WTC11 (cell line): Measurements from ENCODE around the gene ZNF91. TPM values are rescaled to one million over a fixed set of nuclear protein-coding genes. Genes with fewer than 3 reads are reported as not detected.
A peak's percentile ranks its signal among the peaks of the same experiment; 100 is the strongest.

Experiments used
- ATAC-seq: fragments of 200-7000 bp; cut with Tn5 transposase; 2 replicates; pipeline ENCODE4 v1.10.0; 2021; ENCODE audit warnings: mild to moderate bottlenecking, moderate library complexity
- Bru-seq: library from RNA; stranded (reverse); fragments of 400-500 nt; gene quantifications from one replicate; lab custom pipeline; 2021; lab: Mats Ljungman, UMichigan
- CTCF ChIA-PET: fragments of 300-600 bp; sonication (Branson Sonifier 250); formaldehyde crosslinking; loops from one replicate; lab custom pipeline; 2021; ENCODE audit warnings: antibody characterized with exemption; lab: Charles Lee
- POLR2A ChIA-PET: fragments of 350-600 bp; sonication (Branson Sonifier 250); formaldehyde crosslinking; loops from one replicate; lab custom pipeline; 2021; ENCODE audit warnings: antibody characterized with exemption; lab: Charles Lee
- DNase-seq: peaks from one replicate; pipeline ENCODE4 v3.0.0; 2021; ENCODE audit warnings: low spot score
- H3K27ac Mint-ChIP-seq: 2 replicates; pipeline ENCODE4 v1.8.0; 2021; ENCODE audit warnings: mixed read lengths
- H3K27me3 Mint-ChIP-seq: 2 replicates; pipeline ENCODE4 v1.8.0; 2021; ENCODE audit warnings: low read depth, mild to moderate bottlenecking, moderate library complexity, mixed read lengths
- H3K36me3 Mint-ChIP-seq: 2 replicates; pipeline ENCODE4 v1.8.0; 2021; ENCODE audit warnings: mixed read lengths
- H3K4me1 Mint-ChIP-seq: 2 replicates; pipeline ENCODE4 v1.8.0; 2022; ENCODE audit warnings: mixed read lengths
- H3K4me3 Mint-ChIP-seq: 2 replicates; pipeline ENCODE4 v1.8.0; 2021; ENCODE audit warnings: mild to moderate bottlenecking, moderate library complexity, mixed read lengths
- H3K9me3 Mint-ChIP-seq: 2 replicates; pipeline ENCODE4 v1.8.0; 2021; ENCODE audit warnings: mixed read lengths
- ATF1 ChIP-seq: sonication (generic); formaldehyde crosslinking; IDR thresholded peaks from 2 replicates; pipeline ENCODE4 v1.8.1; 2023; ENCODE audit warnings: mild to moderate bottlenecking, moderate library complexity, missing genetic modification reagents
- ATF6 ChIP-seq: sonication (generic); formaldehyde crosslinking; IDR thresholded peaks from 2 replicates; pipeline ENCODE4 v1.8.1; 2023; ENCODE audit warnings: mild to moderate bottlenecking, missing genetic modification reagents
- CDX4 ChIP-seq: fragments of 250-450 bp; sonication (Bioruptor Pico); IDR thresholded peaks from 2 replicates; pipeline ENCODE4 v1.9.0; 2021; ENCODE audit warnings: moderate library complexity, mild to moderate bottlenecking, inconsistent platforms, borderline replicate concordance
- CREB1 ChIP-seq: sonication (generic); formaldehyde crosslinking; IDR thresholded peaks from 2 replicates; pipeline ENCODE4 v1.8.0; 2023; ENCODE audit warnings: mild to moderate bottlenecking, missing genetic modification reagents
- FOXJ3 ChIP-seq: sonication (generic); formaldehyde crosslinking; IDR thresholded peaks from 2 replicates; pipeline ENCODE4 v1.9.0; 2021; ENCODE audit warnings: missing genetic modification reagents, mild to moderate bottlenecking, borderline replicate concordance
- GABPB1 ChIP-seq: sonication (generic); formaldehyde crosslinking; IDR thresholded peaks from 2 replicates; pipeline ENCODE4 v1.8.1; 2023; ENCODE audit warnings: mild to moderate bottlenecking, missing genetic modification reagents
- GTF2I ChIP-seq: fragments of 250-450 bp; sonication (Bioruptor Pico); conservative IDR thresholded peaks from 2 replicates; pipeline ENCODE4 v1.4.0; 2021; ENCODE audit warnings: mild to moderate bottlenecking
- IRF1 ChIP-seq: sonication (generic); formaldehyde crosslinking; IDR thresholded peaks from 2 replicates; pipeline ENCODE4 v1.8.0; 2023; ENCODE audit warnings: missing genetic modification reagents
- JUN ChIP-seq: sonication (generic); formaldehyde crosslinking; IDR thresholded peaks from 2 replicates; pipeline ENCODE4 v1.8.0; 2023; ENCODE audit warnings: mild to moderate bottlenecking, missing genetic modification reagents
- MXD4 ChIP-seq: fragments of 250-450 bp; sonication (Bioruptor Pico); IDR thresholded peaks from 2 replicates; pipeline ENCODE4 v1.8.0; 2021; ENCODE audit warnings: mild to moderate bottlenecking, moderate library complexity, borderline replicate concordance
- NFYB ChIP-seq: sonication (generic); formaldehyde crosslinking; conservative IDR thresholded peaks from 2 replicates; pipeline ENCODE4 v1.8.0; 2022; ENCODE audit warnings: low read depth, missing genetic modification reagents
- NR1H2 ChIP-seq: sonication (generic); formaldehyde crosslinking; IDR thresholded peaks from 2 replicates; pipeline ENCODE4 v1.9.0; 2021; ENCODE audit warnings: mild to moderate bottlenecking, moderate library complexity, missing genetic modification reagents
- RORB ChIP-seq: fragments of 250-450 bp; sonication (Bioruptor Pico); IDR thresholded peaks from 2 replicates; pipeline ENCODE4 v1.9.0; 2021; ENCODE audit warnings: mild to moderate bottlenecking
- SMAD3 ChIP-seq: sonication (generic); formaldehyde crosslinking; IDR thresholded peaks from 2 replicates; pipeline ENCODE4 v1.8.0; 2022; ENCODE audit warnings: missing genetic modification reagents, mild to moderate bottlenecking, borderline replicate concordance
- TEAD1 ChIP-seq: sonication (generic); formaldehyde crosslinking; IDR thresholded peaks from 2 replicates; pipeline ENCODE4 v1.8.0; 2022; ENCODE audit warnings: mild to moderate bottlenecking, missing genetic modification reagents
- ZNF232 ChIP-seq: sonication (generic); formaldehyde crosslinking; IDR thresholded peaks from 2 replicates; pipeline ENCODE4 v1.8.0; 2022; ENCODE audit warnings: mild to moderate bottlenecking, missing genetic modification reagents
- ZNF396 ChIP-seq: fragments of 250-450 bp; sonication (Bioruptor Pico); IDR thresholded peaks from 2 replicates; pipeline ENCODE4 v1.8.0; 2021; ENCODE audit warnings: mild to moderate bottlenecking, moderate library complexity, borderline replicate concordance
- ZNF416 ChIP-seq: fragments of 250-450 bp; sonication (Bioruptor Pico); IDR thresholded peaks from 2 replicates; pipeline ENCODE4 v1.9.0; 2021; ENCODE audit warnings: mild to moderate bottlenecking, inconsistent platforms
- long read RNA-seq, 3 experiments: library from RNA in 1 of 3; library from capped mRNA in 1 of 3; library from polyadenylated mRNA in 1 of 3; unstranded in 2 of 3; stranded (forward) in 1 of 3; transcript quantifications; one replicate each; pipeline ENCODE4 v2.0.0, GENCODE V29; 2021
- total RNA-seq: library from RNA; stranded (reverse); gene quantifications from 3 replicates; pipeline ENCODE4 v1.2.3, GENCODE V29; 2021
- TF ChIP-seq, protein P1 (sequence below): fragments of 250-450 bp; sonication (Bioruptor Pico); IDR thresholded peaks from 2 replicates; pipeline ENCODE4 v1.9.0; 2021; ENCODE audit warnings: mild to moderate bottlenecking
- TF ChIP-seq, protein P2 (sequence below): sonication (generic); formaldehyde crosslinking; IDR thresholded peaks from 2 replicates; pipeline ENCODE4 v1.8.1; 2022; ENCODE audit warnings: mild to moderate bottlenecking, moderate library complexity, missing genetic modification reagents
- TF ChIP-seq, protein P3 (sequence below): fragments of 250-450 bp; sonication (Bioruptor Pico); IDR thresholded peaks from 2 replicates; pipeline ENCODE4 v1.9.0; 2021; ENCODE audit warnings: mild to moderate bottlenecking
- TF ChIP-seq, protein P4 (sequence below): sonication (generic); formaldehyde crosslinking; conservative IDR thresholded peaks from 2 replicates; pipeline ENCODE4 v1.8.1; 2023; ENCODE audit warnings: mild to moderate bottlenecking, low read depth, missing genetic modification reagents, moderate library complexity
- TF ChIP-seq, protein P5 (sequence below): sonication (generic); formaldehyde crosslinking; IDR thresholded peaks from 2 replicates; pipeline ENCODE4 v1.8.0; 2022; ENCODE audit warnings: mild to moderate bottlenecking, missing genetic modification reagents

Gene ZNF91
- total RNA-seq (36.5 to 40.4 TPM (median 40.3 TPM) in 3 replicates), Bru-seq, nascent RNA (percentile 93 among the genes with signal in this experiment)
- long read RNA-seq, experiment 1, full-length matches to known transcripts: 21 of 44 reads
- long read RNA-seq, experiment 1, partial matches to known transcripts: 1 of 44 reads
- long read RNA-seq, experiment 1, other reads (novel, unspliced or antisense): 22 of 44 reads
- long read RNA-seq, experiment 2, full-length matches to known transcripts: 9 of 21 reads
- long read RNA-seq, experiment 2, partial matches to known transcripts: 0 of 21 reads
- long read RNA-seq, experiment 2, other reads (novel, unspliced or antisense): 12 of 21 reads
- long read RNA-seq, experiment 3, full-length matches to known transcripts: 1 of 2 reads
- long read RNA-seq, experiment 3, partial matches to known transcripts: 0 of 2 reads
- long read RNA-seq, experiment 3, other reads (novel, unspliced or antisense): 1 of 2 reads

GRCh38 chr19:23395041-23395721 lies at the start of gene ZNF91:
Gene ZNF91, minus strand, starts transcription at chr19:23395471. Its CDS starts 117 bp downstream, at chr19:23395354.
- ChIA-PET CTCF (interaction anchor here (0.9 to 1.0 kb wide), 2 partner anchors 9 to 20 kb away, joined by 5 read pairs; no protein-coding TSS in a partner anchor), POLR2A (interaction anchor here (0.8 to 3.1 kb wide), 6 partner anchors 10 to 363 kb away, joined by 3 to 49 read pairs (median 6); partner anchors contain the start of genes ZNF681 and ZNF724)
- peak; percentile 94 for DNase-seq
- peak within 1 kb of the TSS; percentile 99 for H3K27ac Mint-ChIP-seq
- H3K4me3 Mint-ChIP-seq: peak within 1 kb of the TSS; percentile 97
- H3K27me3 Mint-ChIP-seq: no peaks in the 10 kb centered on the region
- H3K4me1 Mint-ChIP-seq: peaks cover 23% of the 10 kb centered on the region
- peaks cover 28% of the 10 kb centered on the region for H3K36me3 Mint-ChIP-seq
- H3K9me3 Mint-ChIP-seq: no peaks in the 10 kb centered on the region
- peak; percentile 95 for ATAC-seq
- TF ChIP-seq ZNF416 (CRISPR knock-in tag): no peak
- no peak for TF ChIP-seq MXD4 (CRISPR knock-in tag)
- TF ChIP-seq, protein P1, sequence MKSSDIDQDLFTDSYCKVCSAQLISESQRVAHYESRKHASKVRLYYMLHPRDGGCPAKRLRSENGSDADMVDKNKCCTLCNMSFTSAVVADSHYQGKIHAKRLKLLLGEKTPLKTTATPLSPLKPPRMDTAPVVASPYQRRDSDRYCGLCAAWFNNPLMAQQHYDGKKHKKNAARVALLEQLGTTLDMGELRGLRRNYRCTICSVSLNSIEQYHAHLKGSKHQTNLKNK (CRISPR knock-in tag): peak; percentile 63; the same call in 1 of the 2 replicates
- no peak for TF ChIP-seq ATF6 (CRISPR knock-in tag)
- TF ChIP-seq SMAD3: no peak
- TF ChIP-seq, protein P2, sequence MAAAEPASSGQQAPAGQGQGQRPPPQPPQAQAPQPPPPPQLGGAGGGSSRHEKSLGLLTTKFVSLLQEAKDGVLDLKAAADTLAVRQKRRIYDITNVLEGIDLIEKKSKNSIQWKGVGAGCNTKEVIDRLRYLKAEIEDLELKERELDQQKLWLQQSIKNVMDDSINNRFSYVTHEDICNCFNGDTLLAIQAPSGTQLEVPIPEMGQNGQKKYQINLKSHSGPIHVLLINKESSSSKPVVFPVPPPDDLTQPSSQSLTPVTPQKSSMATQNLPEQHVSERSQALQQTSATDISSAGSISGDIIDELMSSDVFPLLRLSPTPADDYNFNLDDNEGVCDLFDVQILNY (CRISPR knock-in tag): no peak
- peak; percentile 82 for TF ChIP-seq NFYB
- TF ChIP-seq RORB: no peak
- peak; percentile 49; the same call in 1 of the 2 replicates for TF ChIP-seq JUN (CRISPR knock-in tag)
- TF ChIP-seq, protein P3, sequence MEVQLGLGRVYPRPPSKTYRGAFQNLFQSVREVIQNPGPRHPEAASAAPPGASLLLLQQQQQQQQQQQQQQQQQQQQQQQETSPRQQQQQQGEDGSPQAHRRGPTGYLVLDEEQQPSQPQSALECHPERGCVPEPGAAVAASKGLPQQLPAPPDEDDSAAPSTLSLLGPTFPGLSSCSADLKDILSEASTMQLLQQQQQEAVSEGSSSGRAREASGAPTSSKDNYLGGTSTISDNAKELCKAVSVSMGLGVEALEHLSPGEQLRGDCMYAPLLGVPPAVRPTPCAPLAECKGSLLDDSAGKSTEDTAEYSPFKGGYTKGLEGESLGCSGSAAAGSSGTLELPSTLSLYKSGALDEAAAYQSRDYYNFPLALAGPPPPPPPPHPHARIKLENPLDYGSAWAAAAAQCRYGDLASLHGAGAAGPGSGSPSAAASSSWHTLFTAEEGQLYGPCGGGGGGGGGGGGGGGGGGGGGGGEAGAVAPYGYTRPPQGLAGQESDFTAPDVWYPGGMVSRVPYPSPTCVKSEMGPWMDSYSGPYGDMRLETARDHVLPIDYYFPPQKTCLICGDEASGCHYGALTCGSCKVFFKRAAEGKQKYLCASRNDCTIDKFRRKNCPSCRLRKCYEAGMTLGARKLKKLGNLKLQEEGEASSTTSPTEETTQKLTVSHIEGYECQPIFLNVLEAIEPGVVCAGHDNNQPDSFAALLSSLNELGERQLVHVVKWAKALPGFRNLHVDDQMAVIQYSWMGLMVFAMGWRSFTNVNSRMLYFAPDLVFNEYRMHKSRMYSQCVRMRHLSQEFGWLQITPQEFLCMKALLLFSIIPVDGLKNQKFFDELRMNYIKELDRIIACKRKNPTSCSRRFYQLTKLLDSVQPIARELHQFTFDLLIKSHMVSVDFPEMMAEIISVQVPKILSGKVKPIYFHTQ (CRISPR knock-in tag): no peak
- no peak for TF ChIP-seq ZNF396 (CRISPR knock-in tag)
- peak; percentile 47; the same call in 1 of the 2 replicates for TF ChIP-seq GABPB1
- no peak for TF ChIP-seq ZNF232
- no peak for TF ChIP-seq NR1H2 (CRISPR knock-in tag)
- TF ChIP-seq IRF1 (CRISPR knock-in tag): no peak
- no peak for TF ChIP-seq ATF1 (CRISPR knock-in tag)
- TF ChIP-seq GTF2I (CRISPR knock-in tag): no peak
- TF ChIP-seq, protein P4, sequence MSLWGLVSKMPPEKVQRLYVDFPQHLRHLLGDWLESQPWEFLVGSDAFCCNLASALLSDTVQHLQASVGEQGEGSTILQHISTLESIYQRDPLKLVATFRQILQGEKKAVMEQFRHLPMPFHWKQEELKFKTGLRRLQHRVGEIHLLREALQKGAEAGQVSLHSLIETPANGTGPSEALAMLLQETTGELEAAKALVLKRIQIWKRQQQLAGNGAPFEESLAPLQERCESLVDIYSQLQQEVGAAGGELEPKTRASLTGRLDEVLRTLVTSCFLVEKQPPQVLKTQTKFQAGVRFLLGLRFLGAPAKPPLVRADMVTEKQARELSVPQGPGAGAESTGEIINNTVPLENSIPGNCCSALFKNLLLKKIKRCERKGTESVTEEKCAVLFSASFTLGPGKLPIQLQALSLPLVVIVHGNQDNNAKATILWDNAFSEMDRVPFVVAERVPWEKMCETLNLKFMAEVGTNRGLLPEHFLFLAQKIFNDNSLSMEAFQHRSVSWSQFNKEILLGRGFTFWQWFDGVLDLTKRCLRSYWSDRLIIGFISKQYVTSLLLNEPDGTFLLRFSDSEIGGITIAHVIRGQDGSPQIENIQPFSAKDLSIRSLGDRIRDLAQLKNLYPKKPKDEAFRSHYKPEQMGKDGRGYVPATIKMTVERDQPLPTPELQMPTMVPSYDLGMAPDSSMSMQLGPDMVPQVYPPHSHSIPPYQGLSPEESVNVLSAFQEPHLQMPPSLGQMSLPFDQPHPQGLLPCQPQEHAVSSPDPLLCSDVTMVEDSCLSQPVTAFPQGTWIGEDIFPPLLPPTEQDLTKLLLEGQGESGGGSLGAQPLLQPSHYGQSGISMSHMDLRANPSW (CRISPR knock-in tag): 0 out of 2 replicates have a peak, but pooled peaks have one; percentile 53
- TF ChIP-seq CREB1 (CRISPR knock-in tag): no peak
- TF ChIP-seq, protein P5, sequence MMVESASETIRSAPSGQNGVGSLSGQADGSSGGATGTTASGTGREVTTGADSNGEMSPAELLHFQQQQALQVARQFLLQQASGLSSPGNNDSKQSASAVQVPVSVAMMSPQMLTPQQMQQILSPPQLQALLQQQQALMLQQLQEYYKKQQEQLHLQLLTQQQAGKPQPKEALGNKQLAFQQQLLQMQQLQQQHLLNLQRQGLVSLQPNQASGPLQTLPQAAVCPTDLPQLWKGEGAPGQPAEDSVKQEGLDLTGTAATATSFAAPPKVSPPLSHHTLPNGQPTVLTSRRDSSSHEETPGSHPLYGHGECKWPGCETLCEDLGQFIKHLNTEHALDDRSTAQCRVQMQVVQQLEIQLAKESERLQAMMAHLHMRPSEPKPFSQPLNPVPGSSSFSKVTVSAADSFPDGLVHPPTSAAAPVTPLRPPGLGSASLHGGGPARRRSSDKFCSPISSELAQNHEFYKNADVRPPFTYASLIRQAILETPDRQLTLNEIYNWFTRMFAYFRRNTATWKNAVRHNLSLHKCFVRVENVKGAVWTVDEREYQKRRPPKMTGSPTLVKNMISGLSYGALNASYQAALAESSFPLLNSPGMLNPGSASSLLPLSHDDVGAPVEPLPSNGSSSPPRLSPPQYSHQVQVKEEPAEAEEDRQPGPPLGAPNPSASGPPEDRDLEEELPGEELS (CRISPR knock-in tag): 0 out of 2 replicates have a peak, but pooled peaks have one; percentile 52
- TF ChIP-seq FOXJ3 (CRISPR knock-in tag): no peak
- TF ChIP-seq CDX4 (CRISPR knock-in tag): no peak
- TF ChIP-seq TEAD1 (CRISPR knock-in tag): peak; percentile 51; the same call in 1 of the 2 replicates
